Measurements from ENCODE around the gene CELSR1. TPM values are rescaled to one million over a fixed set of nuclear protein-coding genes. Genes with fewer than 3 reads are reported as not detected.

CELSR1 gene
- total RNA-seq, 1 experiment from 2014 or later, result 33.2 TPM

DNA sequence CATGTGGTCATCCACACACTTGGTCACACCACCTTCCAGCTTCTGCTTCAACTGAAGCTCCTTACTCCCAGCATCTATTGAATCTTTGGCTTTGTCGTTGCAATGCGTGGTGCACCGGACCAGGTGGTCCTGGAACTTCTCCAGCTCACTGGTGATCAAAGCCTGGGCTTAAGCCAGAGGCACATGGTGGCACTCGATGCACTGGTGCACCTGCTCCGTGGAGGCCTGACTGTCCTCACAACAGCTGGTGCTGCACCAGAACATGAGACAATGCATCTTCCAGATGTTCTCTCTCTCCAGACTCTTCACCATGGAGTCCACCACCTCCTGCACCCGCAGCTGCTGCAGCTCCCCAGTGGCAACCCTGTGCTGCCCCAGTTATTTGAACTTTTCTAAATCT lies 56.0 kb downstream of the CELSR1 start:
- intact Hi-C loops (cut with micrococcal nuclease; ENCODE audit: unreplicated experiment), result loop anchor here (5.0 kb wide), 1 partner anchor 61 kb away; no protein-coding TSS in a partner anchor
- Mint-ChIP-seq H3K27ac (ENCODE audit: unreplicated experiment) (no peak overlapping the region), H3K9me3 (ENCODE audit: unreplicated experiment) (no peaks in the 10 kb centered on the region), H3K36me3 (ENCODE audit: insufficient read depth, unreplicated experiment) (no peaks in the 10 kb centered on the region), H3K4me1 (ENCODE audit: low read depth, unreplicated experiment) (peaks cover 7% of the 10 kb centered on the region), H3K27me3 (ENCODE audit: insufficient read depth, unreplicated experiment) (no peaks in the 10 kb centered on the region), H3K4me3 (ENCODE audit: unreplicated experiment) (no peak overlapping the region)
- TF ChIP-seq, protein P1, sequence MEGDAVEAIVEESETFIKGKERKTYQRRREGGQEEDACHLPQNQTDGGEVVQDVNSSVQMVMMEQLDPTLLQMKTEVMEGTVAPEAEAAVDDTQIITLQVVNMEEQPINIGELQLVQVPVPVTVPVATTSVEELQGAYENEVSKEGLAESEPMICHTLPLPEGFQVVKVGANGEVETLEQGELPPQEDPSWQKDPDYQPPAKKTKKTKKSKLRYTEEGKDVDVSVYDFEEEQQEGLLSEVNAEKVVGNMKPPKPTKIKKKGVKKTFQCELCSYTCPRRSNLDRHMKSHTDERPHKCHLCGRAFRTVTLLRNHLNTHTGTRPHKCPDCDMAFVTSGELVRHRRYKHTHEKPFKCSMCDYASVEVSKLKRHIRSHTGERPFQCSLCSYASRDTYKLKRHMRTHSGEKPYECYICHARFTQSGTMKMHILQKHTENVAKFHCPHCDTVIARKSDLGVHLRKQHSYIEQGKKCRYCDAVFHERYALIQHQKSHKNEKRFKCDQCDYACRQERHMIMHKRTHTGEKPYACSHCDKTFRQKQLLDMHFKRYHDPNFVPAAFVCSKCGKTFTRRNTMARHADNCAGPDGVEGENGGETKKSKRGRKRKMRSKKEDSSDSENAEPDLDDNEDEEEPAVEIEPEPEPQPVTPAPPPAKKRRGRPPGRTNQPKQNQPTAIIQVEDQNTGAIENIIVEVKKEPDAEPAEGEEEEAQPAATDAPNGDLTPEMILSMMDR (IDR thresholded peaks at IDR 0.05; ENCODE audit: insufficient read depth in 1 of 2, low read depth in 1 of 2, low read length in 1 of 2, severe bottlenecking in 1 of 2, unreplicated experiment in 1 of 2), result no peak
- Histone ChIP-seq H3K36me3 (ENCODE audit: control insufficient read depth, insufficient read depth, low read length) (no peaks in the 10 kb centered on the region), H3K9me3 (no peaks in the 10 kb centered on the region), H3K27me3 (replicated peaks; ENCODE audit: control insufficient read depth, insufficient read depth, low read length) (no peaks in the 10 kb centered on the region), H3K4me3 (ENCODE audit: low read depth, low read length) (no peak overlapping the region), H3K4me1 (peaks cover 16% of the 10 kb centered on the region)
- no TSS peak for BruUV-seq (replicated peaks)
- ChIA-PET POLR2A (no interaction called here), CTCF (interaction anchor here (0.6 kb wide), 1 partner anchor 103 kb away, joined by 3 read pairs; no protein-coding TSS in a partner anchor)
- no peak for DNase-seq

DNA sequence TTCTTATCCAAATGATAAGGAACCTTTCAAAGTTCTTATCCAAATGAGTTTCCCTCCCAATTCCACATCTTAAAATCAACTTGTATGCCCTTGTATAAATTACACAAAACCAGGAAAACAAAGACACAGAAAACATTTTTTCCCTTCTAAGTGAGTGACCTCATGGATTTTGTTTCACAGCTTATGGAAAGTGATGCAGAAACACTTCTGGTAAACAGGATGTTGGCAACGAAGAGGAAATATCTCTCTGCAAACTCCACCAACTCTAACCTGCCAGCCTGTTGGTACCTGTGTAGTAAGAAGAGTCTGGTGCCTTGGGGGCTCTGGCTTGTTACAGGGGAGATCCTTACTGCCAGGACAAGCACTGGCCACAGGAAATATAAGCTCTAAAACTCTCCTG lies 57.0 kb downstream of the CELSR1 start:
- no peaks in the 10 kb centered on the region for H3K27me3 Mint-ChIP-seq (ENCODE audit: insufficient read depth, unreplicated experiment)
- TF ChIP-seq, protein P1 (IDR thresholded peaks at IDR 0.05; ENCODE audit: insufficient read depth in 1 of 2, low read depth in 1 of 2, low read length in 1 of 2, severe bottlenecking in 1 of 2, unreplicated experiment in 1 of 2), result no peak
- peaks cover 14% of the 10 kb centered on the region for H3K4me1 ChIP-seq
- H3K4me3 Mint-ChIP-seq (ENCODE audit: unreplicated experiment), result no peak overlapping the region
- no peaks in the 10 kb centered on the region for H3K36me3 Mint-ChIP-seq (ENCODE audit: insufficient read depth, unreplicated experiment)
- H3K4me3 ChIP-seq (ENCODE audit: low read depth, low read length), result no peak overlapping the region
- no peaks in the 10 kb centered on the region for H3K27me3 ChIP-seq (replicated peaks; ENCODE audit: control insufficient read depth, insufficient read depth, low read length)
- DNase-seq, result no peak
- H3K36me3 ChIP-seq (ENCODE audit: control insufficient read depth, insufficient read depth, low read length), result no peaks in the 10 kb centered on the region
- peaks cover 4% of the 10 kb centered on the region for H3K4me1 Mint-ChIP-seq (ENCODE audit: low read depth, unreplicated experiment)
- ChIA-PET POLR2A (no interaction called here), CTCF (no interaction called here)
- no peak overlapping the region for H3K27ac Mint-ChIP-seq (ENCODE audit: unreplicated experiment)
- no peaks in the 10 kb centered on the region for H3K9me3 Mint-ChIP-seq (ENCODE audit: unreplicated experiment)
- BruUV-seq (replicated peaks), result no TSS peak
- intact Hi-C loops (cut with micrococcal nuclease; ENCODE audit: unreplicated experiment), result loop anchor here (5.0 kb wide), 1 partner anchor 62 kb away; no protein-coding TSS in a partner anchor
- H3K9me3 ChIP-seq, result no peaks in the 10 kb centered on the region

DNA sequence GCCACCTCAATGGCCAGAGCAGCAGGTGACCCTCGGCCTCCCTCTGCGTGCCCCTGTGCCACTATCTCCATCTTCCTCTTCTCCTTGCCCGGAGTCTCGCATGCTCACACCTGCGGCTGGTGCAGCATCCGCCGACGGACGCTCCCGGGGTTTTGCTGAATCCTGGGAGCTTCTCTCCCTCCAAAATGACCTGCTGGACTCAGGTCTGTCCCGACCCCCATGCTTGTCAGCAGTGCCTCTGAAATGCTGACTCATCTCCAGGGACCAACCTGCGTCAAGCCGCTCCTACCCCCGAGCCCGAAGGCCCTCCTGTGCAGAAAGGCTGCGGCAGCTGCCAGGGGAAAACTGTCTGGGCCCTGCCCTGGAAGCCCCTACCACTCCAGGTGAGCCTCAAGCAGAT lies 58.4 kb downstream of the CELSR1 start:
- TF ChIP-seq, protein P1 (IDR thresholded peaks at IDR 0.05; ENCODE audit: insufficient read depth in 1 of 2, low read depth in 1 of 2, low read length in 1 of 2, severe bottlenecking in 1 of 2, unreplicated experiment in 1 of 2), result no peak
- intact Hi-C loops (cut with micrococcal nuclease; ENCODE audit: unreplicated experiment), result no loop called here
- Mint-ChIP-seq H3K4me1 (ENCODE audit: low read depth, unreplicated experiment) (no peaks in the 10 kb centered on the region), H3K4me3 (ENCODE audit: unreplicated experiment) (no peak overlapping the region), H3K27me3 (ENCODE audit: insufficient read depth, unreplicated experiment) (no peaks in the 10 kb centered on the region), H3K36me3 (ENCODE audit: insufficient read depth, unreplicated experiment) (no peaks in the 10 kb centered on the region), H3K9me3 (ENCODE audit: unreplicated experiment) (no peaks in the 10 kb centered on the region), H3K27ac (ENCODE audit: unreplicated experiment) (peak overlapping the region; percentile 14)
- Histone ChIP-seq H3K4me3 (ENCODE audit: low read depth, low read length) (no peak overlapping the region), H3K27me3 (replicated peaks; ENCODE audit: control insufficient read depth, insufficient read depth, low read length) (no peaks in the 10 kb centered on the region), H3K36me3 (ENCODE audit: control insufficient read depth, insufficient read depth, low read length) (no peaks in the 10 kb centered on the region), H3K4me1 (peaks cover under 1% of the 10 kb centered on the region; the same call in 1 of the 2 replicates), H3K9me3 (no peaks in the 10 kb centered on the region)
- BruUV-seq (replicated peaks), result no TSS peak
- CTCF ChIA-PET, result interaction anchor here (0.6 kb wide), 1 partner anchor 14 kb away, joined by 3 read pairs; no protein-coding TSS in a partner anchor
- no peak for DNase-seq
- POLR2A ChIA-PET, result no interaction called here
